Astrocyte (in vitro differentiated cells and primary cell): ENCODE results near the gene SLC9A7. TPM values are rescaled to one million over a fixed set of nuclear protein-coding genes. Genes with fewer than 3 reads are reported as not detected.

Experiments used
- DNase-seq: peaks from one replicate; pipeline ENCODE4 v3.0.0-alpha.2; 2010; ENCODE audit warnings: low read depth
- FAIRE-seq: peaks from 2 replicates; lab custom pipeline; 2011; peaks lifted over from hg19 to GRCh38; lab: Jason Lieb, UNC
- H2AFZ ChIP-seq: 2 replicates; pipeline ENCODE4 v1.6.0; 2012; ENCODE audit warnings: low read depth, low read length, inconsistent platforms
- H3K27ac ChIP-seq: 2 replicates; pipeline ENCODE4 v1.5.1; 2011; ENCODE audit warnings: low read depth, low read length, inconsistent platforms
- H3K27me3 ChIP-seq: 2 replicates; pipeline ENCODE4 v1.6.0; 2011; ENCODE audit warnings: low read length, inconsistent platforms; ENCODE audit not compliant: insufficient read depth
- H3K36me3 ChIP-seq: 2 replicates; pipeline ENCODE4 v1.5.1; 2011; ENCODE audit warnings: low read length, inconsistent platforms; ENCODE audit not compliant: insufficient read depth
- H3K4me1 ChIP-seq: 2 replicates; pipeline ENCODE4 v1.5.1; 2011; ENCODE audit warnings: low read length, inconsistent platforms; ENCODE audit not compliant: insufficient read depth
- H3K4me2 ChIP-seq: 2 replicates; pipeline ENCODE4 v1.6.0; 2012; ENCODE audit warnings: low read length, inconsistent platforms
- H3K4me3 ChIP-seq: 2 replicates; pipeline ENCODE4 v1.5.1; 2011; ENCODE audit warnings: low read depth, mild to moderate bottlenecking, low read length, inconsistent platforms; ENCODE audit not compliant: insufficient read depth
- H3K79me2 ChIP-seq: 2 replicates; pipeline ENCODE4 v1.6.0; 2012; ENCODE audit warnings: mild to moderate bottlenecking, low read length, inconsistent platforms; ENCODE audit not compliant: insufficient read depth
- H3K9ac ChIP-seq: 2 replicates; pipeline ENCODE4 v1.6.0; 2012; ENCODE audit warnings: mild to moderate bottlenecking, low read length, inconsistent platforms
- H3K9me3 ChIP-seq: 2 replicates; pipeline ENCODE4 v1.5.1; 2012; ENCODE audit warnings: low read depth, mild to moderate bottlenecking, low read length, inconsistent platforms; ENCODE audit not compliant: insufficient read depth
- H4K20me1 ChIP-seq: 2 replicates; pipeline ENCODE4 v1.6.0; 2012; ENCODE audit warnings: low read length, inconsistent platforms; ENCODE audit not compliant: insufficient read depth
- H3K27ac Mint-ChIP-seq: one replicate; pipeline ENCODE4 v1.8.0; 2021; ENCODE audit warnings: mild to moderate bottlenecking, mixed read lengths; ENCODE audit not compliant: unreplicated experiment
- H3K27me3 Mint-ChIP-seq: one replicate; pipeline ENCODE4 v1.8.0; 2021; ENCODE audit warnings: low read depth, mixed read lengths; ENCODE audit not compliant: unreplicated experiment
- H3K36me3 Mint-ChIP-seq: one replicate; pipeline ENCODE4 v1.8.0; 2021; ENCODE audit warnings: low read depth, mixed read lengths; ENCODE audit not compliant: unreplicated experiment
- H3K4me1 Mint-ChIP-seq: one replicate; pipeline ENCODE4 v1.8.0; 2021; ENCODE audit warnings: low read depth, mixed read lengths; ENCODE audit not compliant: unreplicated experiment
- H3K4me3 Mint-ChIP-seq: one replicate; pipeline ENCODE4 v1.8.0; 2021; ENCODE audit warnings: mild to moderate bottlenecking, moderate library complexity, mixed read lengths; ENCODE audit not compliant: unreplicated experiment
- H3K9me3 Mint-ChIP-seq: one replicate; pipeline ENCODE4 v1.8.0; 2021; ENCODE audit warnings: mild to moderate bottlenecking, mixed read lengths; ENCODE audit not compliant: unreplicated experiment
- CTCF ChIP-seq: IDR thresholded peaks from 2 replicates; pipeline ENCODE4 v1.5.1; 2011; ENCODE audit warnings: low read depth, mild to moderate bottlenecking, inconsistent platforms, low read length, moderate library complexity; ENCODE audit not compliant: insufficient read depth
- EZH2 ChIP-seq: IDR thresholded peaks from 2 replicates; pipeline ENCODE4 v1.6.1; 2012; ENCODE audit warnings: mild to moderate bottlenecking, low read length, inconsistent platforms; ENCODE audit not compliant: insufficient read depth
- total RNA-seq: library from RNA; stranded (reverse); gene quantifications from 2 replicates; pipeline ENCODE4 v1.2.1, GENCODE V29; 2021

Gene SLC9A7
- total RNA-seq, 1 donor from 2014 or later, result 21.0 TPM

- no peak for DNase-seq
- H3K27ac Mint-ChIP-seq, result no peak overlapping the region
- Histone ChIP-seq H3K79me2 (no peaks in the 10 kb centered on the region), H3K4me1 (no peaks in the 10 kb centered on the region), H4K20me1 (no peaks in the 10 kb centered on the region), H3K9ac (no peak overlapping the region), H3K4me3 (no peak overlapping the region), H3K4me2 (no peak overlapping the region), H2AFZ (no peak overlapping the region), H3K27me3 (no peaks in the 10 kb centered on the region), H3K27ac (no peak overlapping the region), H3K36me3 (no peaks in the 10 kb centered on the region), H3K9me3 (no peaks in the 10 kb centered on the region)
- H3K36me3 Mint-ChIP-seq, result peaks cover 2% of the 10 kb centered on the region
- H3K9me3 Mint-ChIP-seq, result no peaks in the 10 kb centered on the region
- TF ChIP-seq EZH2 (no peak), CTCF (no peak)
- H3K4me3 Mint-ChIP-seq, result no peak overlapping the region
- no peak for FAIRE-seq
- H3K4me1 Mint-ChIP-seq, result no peaks in the 10 kb centered on the region
- no peaks in the 10 kb centered on the region for H3K27me3 Mint-ChIP-seq
Measured at GRCh38 chrX:46621572-46621971, 137.3 kb downstream of the SLC9A7 start.

- Histone ChIP-seq H3K4me2 (no peak overlapping the region), H3K27me3 (no peaks in the 10 kb centered on the region), H4K20me1 (no peaks in the 10 kb centered on the region), H3K9ac (no peak overlapping the region), H3K9me3 (no peaks in the 10 kb centered on the region), H2AFZ (no peak overlapping the region), H3K79me2 (no peaks in the 10 kb centered on the region), H3K4me3 (no peak overlapping the region), H3K27ac (no peak overlapping the region), H3K36me3 (no peaks in the 10 kb centered on the region), H3K4me1 (no peaks in the 10 kb centered on the region)
- DNase-seq, result no peak
- peaks cover 2% of the 10 kb centered on the region for H3K36me3 Mint-ChIP-seq
- H3K4me1 Mint-ChIP-seq, result no peaks in the 10 kb centered on the region
- FAIRE-seq, result no peak
- no peaks in the 10 kb centered on the region for H3K27me3 Mint-ChIP-seq
- no peak overlapping the region for H3K4me3 Mint-ChIP-seq
- no peaks in the 10 kb centered on the region for H3K9me3 Mint-ChIP-seq
- no peak overlapping the region for H3K27ac Mint-ChIP-seq
- TF ChIP-seq CTCF, result no peak
- TF ChIP-seq EZH2, result no peak
Measured at GRCh38 chrX:46620505-46620904, 138.4 kb downstream of the SLC9A7 start.

- Histone ChIP-seq H3K79me2 (no peaks in the 10 kb centered on the region), H3K4me3 (no peak overlapping the region), H4K20me1 (no peaks in the 10 kb centered on the region), H3K27ac (no peak overlapping the region), H3K36me3 (no peaks in the 10 kb centered on the region), H3K27me3 (no peaks in the 10 kb centered on the region), H3K4me2 (no peak overlapping the region), H3K4me1 (no peaks in the 10 kb centered on the region), H2AFZ (no peak overlapping the region), H3K9me3 (no peaks in the 10 kb centered on the region), H3K9ac (no peak overlapping the region)
- DNase-seq (no peak), FAIRE-seq (peak; percentile 92)
- H3K9me3 Mint-ChIP-seq, result no peaks in the 10 kb centered on the region
- peaks cover 2% of the 10 kb centered on the region for H3K36me3 Mint-ChIP-seq
- no peak overlapping the region for H3K27ac Mint-ChIP-seq
- no peaks in the 10 kb centered on the region for H3K4me1 Mint-ChIP-seq
- TF ChIP-seq CTCF, result no peak
- no peak for TF ChIP-seq EZH2
- no peak overlapping the region for H3K4me3 Mint-ChIP-seq
- H3K27me3 Mint-ChIP-seq, result no peaks in the 10 kb centered on the region
Measured at GRCh38 chrX:46618947-46619346, 140.0 kb downstream of the SLC9A7 start.
